ENCODE data around the gene NUDT21. TPM values are rescaled to one million over a fixed set of nuclear protein-coding genes. Genes with fewer than 3 reads are reported as not detected.

NUDT21 gene
- total and polyA plus RNA-seq, 7 experiments from 2014 or later = 63.9 to 191 (median 80.7) TPM

- H3K27me3 ChIP-seq (ENCODE audit: control insufficient read depth in 2 of 2, insufficient read depth in 2 of 2, low read length in 2 of 2) = no peaks in the 10 kb centered on the region
- H3K4me1 ChIP-seq (ENCODE audit: control insufficient read depth in 2 of 2, insufficient read depth in 2 of 2, low read length in 2 of 2) = peaks cover 24 to 42% of the 10 kb centered on the region in 2 donors
- peaks cover 11 to 27% (median 22%) of the 10 kb centered on the region in 3 experiments for H3K36me3 ChIP-seq (ENCODE audit: control insufficient read depth in 2 of 3, insufficient read depth in 3 of 3, low read length in 3 of 3)
- ChIA-PET CTCF (interaction anchor here (1.4 kb wide), 1 partner anchor 24 kb away, joined by 3 read pairs; no protein-coding TSS in a partner anchor), POLR2A (interaction anchor here (0.6 to 1.4 kb wide), 9 partner anchors 11 to 1285 kb away, joined by 3 to 5 read pairs (median 4); partner anchors contain the start of gene KATNB1)
- peaks cover 47 to 70% (median 61%) of the 10 kb centered on the region in 7 donors for H3K4me1 Mint-ChIP-seq
- peak overlapping the region; percentile 94 to 100 (median 97) for H3K4me3 Mint-ChIP-seq
- no peaks in the 10 kb centered on the region for H3K9me3 Mint-ChIP-seq
- H3K27ac Mint-ChIP-seq = peak overlapping the region; percentile 92 to 98 (median 93)
- H3K9me3 ChIP-seq (ENCODE audit: control insufficient read depth in 2 of 3, low read length in 3 of 3) = no peaks in the 10 kb centered on the region
- peak in 1 of 9 donors; percentile 29 for DNase-seq
- no peak for ATAC-seq
- H3K27ac ChIP-seq (ENCODE audit: low read depth, low read length) = peak overlapping the region; percentile 92
- H3K4me3 ChIP-seq (ENCODE audit: low read length) = peak overlapping the region; percentile 96
- no peaks in the 10 kb centered on the region for H3K27me3 Mint-ChIP-seq
- intact Hi-C loops (cut with micrococcal nuclease) = loop anchor here (2.0 to 5.0 kb wide), 7 partner anchors 252 to 1552 kb away; partner anchors contain the start of genes HERPUD1 (in 2 of the 2), GNAO1 (in 1 of the 2), KATNB1 (in 1 of the 2) and PSME3IP1 (in 1 of the 2)
- H3K36me3 Mint-ChIP-seq = peaks cover 10 to 26% (median 14%) of the 10 kb centered on the region in 5 donors
Observed at GRCh38 chr16:56450275-56450985, 702 bp downstream of the NUDT21 start.

- H3K4me1 Mint-ChIP-seq = peaks cover 44 to 55% (median 52%) of the 10 kb centered on the region in 7 donors
- peaks cover 24 to 39% of the 10 kb centered on the region in 2 donors for H3K4me1 ChIP-seq (ENCODE audit: control insufficient read depth in 2 of 2, insufficient read depth in 2 of 2, low read length in 2 of 2)
- ATAC-seq (no peak), DNase-seq (no peak)
- H3K36me3 Mint-ChIP-seq = peaks cover 4 to 17% (median 5%) of the 10 kb centered on the region in 5 donors
- H3K4me3 ChIP-seq (ENCODE audit: low read length) = no peak overlapping the region
- peak overlapping the region in 5 of 10 donors; percentile 4 to 98 (median 20) for H3K4me3 Mint-ChIP-seq
- peaks cover 11 to 40% (median 14%) of the 10 kb centered on the region in 3 experiments for H3K36me3 ChIP-seq (ENCODE audit: control insufficient read depth in 2 of 3, insufficient read depth in 3 of 3, low read length in 3 of 3)
- POLR2A ChIA-PET = interaction anchor here (2.0 kb wide), 1 partner anchor 13 kb away, joined by 6 read pairs; no protein-coding TSS in a partner anchor
- no peaks in the 10 kb centered on the region for H3K27me3 Mint-ChIP-seq
- intact Hi-C loops (cut with micrococcal nuclease) = no loop called here
- H3K9me3 Mint-ChIP-seq = no peaks in the 10 kb centered on the region
- CTCF ChIA-PET = no interaction called here
- peak overlapping the region in 5 of 9 donors; percentile 7 to 58 (median 40) for H3K27ac Mint-ChIP-seq
- no peaks in the 10 kb centered on the region for H3K27me3 ChIP-seq (ENCODE audit: control insufficient read depth in 2 of 2, insufficient read depth in 2 of 2, low read length in 2 of 2)
- H3K27ac ChIP-seq (ENCODE audit: low read depth, low read length) = no peak overlapping the region
- H3K9me3 ChIP-seq (ENCODE audit: control insufficient read depth in 2 of 3, low read length in 3 of 3) = no peaks in the 10 kb centered on the region
Observed at GRCh38 chr16:56448005-56448404, 3.1 kb downstream of the NUDT21 start.

GRCh38 chr16:56447286-56447685, 3.8 kb downstream of the NUDT21 start:
- H3K4me1 ChIP-seq (ENCODE audit: control insufficient read depth in 2 of 2, insufficient read depth in 2 of 2, low read length in 2 of 2) = peaks cover 19 to 31% of the 10 kb centered on the region in 2 donors
- CTCF ChIA-PET = interaction anchor here (0.6 kb wide), 1 partner anchor 24 kb away, joined by 4 read pairs; no protein-coding TSS in a partner anchor
- H3K36me3 ChIP-seq (ENCODE audit: control insufficient read depth in 2 of 3, insufficient read depth in 3 of 3, low read length in 3 of 3) = peaks cover 11 to 41% (median 19%) of the 10 kb centered on the region in 3 experiments
- H3K4me3 ChIP-seq (ENCODE audit: low read length) = no peak overlapping the region
- DNase-seq = no peak
- intact Hi-C loops (cut with micrococcal nuclease) = no loop called here
- no peak overlapping the region for H3K27ac ChIP-seq (ENCODE audit: low read depth, low read length)
- peaks cover 38 to 49% (median 47%) of the 10 kb centered on the region in 7 donors for H3K4me1 Mint-ChIP-seq
- H3K36me3 Mint-ChIP-seq = peaks cover 8 to 24% (median 12%) of the 10 kb centered on the region in 5 donors
- no peaks in the 10 kb centered on the region for H3K9me3 ChIP-seq (ENCODE audit: control insufficient read depth in 2 of 3, low read length in 3 of 3)
- H3K27me3 ChIP-seq (ENCODE audit: control insufficient read depth in 2 of 2, insufficient read depth in 2 of 2, low read length in 2 of 2) = no peaks in the 10 kb centered on the region
- H3K27ac Mint-ChIP-seq = peak overlapping the region in 1 of 9 donors; percentile 40
- peak overlapping the region in 1 of 10 donors; percentile 28 for H3K4me3 Mint-ChIP-seq
- POLR2A ChIA-PET = no interaction called here
- no peaks in the 10 kb centered on the region for H3K9me3 Mint-ChIP-seq
- no peaks in the 10 kb centered on the region for H3K27me3 Mint-ChIP-seq
- ATAC-seq = no peak

DNA sequence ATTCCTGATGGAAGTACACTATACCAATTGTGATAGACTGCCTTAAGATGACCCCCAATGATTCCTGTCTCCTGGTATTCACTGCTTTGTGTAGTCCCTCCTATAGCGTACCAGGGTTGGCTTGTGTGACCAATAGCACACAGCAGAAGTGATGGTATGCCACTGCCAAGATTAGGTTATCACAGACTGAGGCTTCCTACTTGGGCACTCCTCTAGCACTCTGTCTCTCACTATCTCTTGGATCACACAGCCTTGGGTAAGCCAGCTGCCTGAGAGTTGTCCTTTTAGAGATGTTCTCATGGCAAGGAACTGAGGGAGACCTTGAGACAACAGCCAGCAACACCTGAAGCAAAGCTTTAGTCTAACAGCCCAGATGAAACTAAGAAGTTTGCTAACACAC, 13.1 kb downstream of the NUDT21 start:
- H3K36me3 Mint-ChIP-seq = peaks cover 10 to 38% (median 22%) of the 10 kb centered on the region in 5 donors
- Histone ChIP-seq H3K4me3 (ENCODE audit: low read length) (no peak overlapping the region), H3K36me3 (ENCODE audit: control insufficient read depth in 2 of 3, insufficient read depth in 3 of 3, low read length in 3 of 3) (peaks cover 9 to 54% (median 12%) of the 10 kb centered on the region in 3 experiments), H3K27ac (ENCODE audit: low read depth, low read length) (no peak overlapping the region), H3K27me3 (ENCODE audit: control insufficient read depth in 2 of 2, insufficient read depth in 2 of 2, low read length in 2 of 2) (no peaks in the 10 kb centered on the region), H3K4me1 (ENCODE audit: control insufficient read depth in 2 of 2, insufficient read depth in 2 of 2, low read length in 2 of 2) (no peaks in the 10 kb centered on the region), H3K9me3 (ENCODE audit: control insufficient read depth in 2 of 3, low read length in 3 of 3) (no peaks in the 10 kb centered on the region)
- intact Hi-C loops (cut with micrococcal nuclease) = no loop called here
- no peak for ATAC-seq
- H3K9me3 Mint-ChIP-seq = no peaks in the 10 kb centered on the region
- POLR2A ChIA-PET = interaction anchor here (1.3 kb wide), 1 partner anchor 12 kb away, joined by 3 read pairs; no protein-coding TSS in a partner anchor
- H3K4me3 Mint-ChIP-seq = no peak overlapping the region
- H3K27me3 Mint-ChIP-seq = no peaks in the 10 kb centered on the region
- peaks cover 3 to 20% (median 7%) of the 10 kb centered on the region in 7 donors for H3K4me1 Mint-ChIP-seq
- DNase-seq = no peak
- H3K27ac Mint-ChIP-seq = peak overlapping the region in 1 of 9 donors; percentile 19
- CTCF ChIA-PET = no interaction called here

DNA sequence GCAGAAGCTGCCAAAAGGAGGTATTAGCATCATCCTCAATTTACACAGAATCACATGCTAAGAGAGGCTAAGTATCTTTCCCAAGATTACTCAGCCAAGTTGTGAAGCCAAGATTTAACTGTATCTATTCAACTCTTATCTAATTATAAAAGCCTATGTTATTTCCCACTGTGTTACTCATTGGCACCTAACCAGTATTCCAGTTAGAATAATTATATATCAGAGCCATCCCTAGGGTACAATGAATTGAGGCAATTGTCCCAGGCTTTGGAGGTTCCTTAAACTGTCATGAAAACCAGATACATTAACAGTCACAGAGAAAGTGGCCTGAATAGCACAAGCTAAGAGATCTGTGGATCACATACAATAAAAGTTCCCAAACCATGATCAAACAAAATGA, 14.9 kb downstream of the NUDT21 start:
- Mint-ChIP-seq H3K36me3 (peaks cover 8 to 33% (median 14%) of the 10 kb centered on the region in 5 donors), H3K27ac (peak overlapping the region in 2 of 9 donors; percentile 18 to 36), H3K27me3 (no peaks in the 10 kb centered on the region), H3K9me3 (no peaks in the 10 kb centered on the region), H3K4me3 (no peak overlapping the region), H3K4me1 (peaks cover 0 to 11% (median 5%) of the 10 kb centered on the region in 7 donors)
- Histone ChIP-seq H3K36me3 (ENCODE audit: control insufficient read depth in 2 of 3, insufficient read depth in 3 of 3, low read length in 3 of 3) (peaks cover 4 to 49% (median 13%) of the 10 kb centered on the region in 3 experiments), H3K9me3 (ENCODE audit: control insufficient read depth in 2 of 3, low read length in 3 of 3) (no peaks in the 10 kb centered on the region), H3K27ac (ENCODE audit: low read depth, low read length) (no peak overlapping the region), H3K27me3 (ENCODE audit: control insufficient read depth in 2 of 2, insufficient read depth in 2 of 2, low read length in 2 of 2) (no peaks in the 10 kb centered on the region), H3K4me3 (ENCODE audit: low read length) (no peak overlapping the region), H3K4me1 (ENCODE audit: control insufficient read depth in 2 of 2, insufficient read depth in 2 of 2, low read length in 2 of 2) (no peaks in the 10 kb centered on the region)
- intact Hi-C loops (cut with micrococcal nuclease) = loop anchor here in 1 of 2 donors (1.0 kb wide), 1 partner anchor 8 kb away; no protein-coding TSS in a partner anchor
- POLR2A ChIA-PET = interaction anchor here (0.6 to 1.8 kb wide), 2 partner anchors 13 to 295 kb away, joined by 6 to 8 read pairs; no protein-coding TSS in a partner anchor
- no peak for ATAC-seq
- DNase-seq = no peak
- CTCF ChIA-PET = no interaction called here

DNA sequence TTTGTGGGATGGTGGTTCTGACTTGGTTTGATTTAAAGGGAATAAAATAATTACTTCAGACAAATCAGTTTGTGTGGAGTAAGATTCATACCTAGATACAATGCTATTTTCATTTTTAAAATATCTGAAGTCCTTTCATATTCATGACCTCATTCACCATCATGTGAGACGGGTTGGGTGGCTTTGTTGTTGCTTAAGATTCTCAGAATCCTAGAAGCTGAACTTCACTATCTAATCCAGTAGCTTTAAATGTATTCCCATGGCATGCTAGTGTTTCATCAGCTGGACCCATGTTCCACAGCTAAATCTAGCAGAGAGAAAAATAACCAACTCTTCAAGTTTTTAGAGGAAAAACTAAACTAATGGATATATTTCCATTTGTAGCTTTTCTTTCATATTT, 23.0 kb downstream of the NUDT21 start:
- no peak for ATAC-seq
- intact Hi-C loops (cut with micrococcal nuclease) = loop anchor here (1.0 to 10.0 kb wide), 5 partner anchors 8 to 1307 kb away; partner anchors contain the start of genes GNAO1 (in 1 of the 2), KATNB1 (in 1 of the 2) and MT2A (in 1 of the 2)
- peak overlapping the region in 3 of 9 donors; percentile 45 to 86 (median 75) for H3K27ac Mint-ChIP-seq
- Histone ChIP-seq H3K27me3 (ENCODE audit: control insufficient read depth in 2 of 2, insufficient read depth in 2 of 2, low read length in 2 of 2) (no peaks in the 10 kb centered on the region), H3K4me1 (ENCODE audit: control insufficient read depth in 2 of 2, insufficient read depth in 2 of 2, low read length in 2 of 2) (peaks cover 6 to 8% of the 10 kb centered on the region in 2 donors), H3K27ac (ENCODE audit: low read depth, low read length) (no peak overlapping the region), H3K36me3 (ENCODE audit: control insufficient read depth in 2 of 3, insufficient read depth in 3 of 3, low read length in 3 of 3) (peaks cover 0 to 10% (median 2%) of the 10 kb centered on the region in 3 experiments), H3K4me3 (ENCODE audit: low read length) (no peak overlapping the region), H3K9me3 (ENCODE audit: control insufficient read depth in 2 of 3, low read length in 3 of 3) (no peaks in the 10 kb centered on the region)
- peaks cover 12 to 24% (median 18%) of the 10 kb centered on the region in 7 donors for H3K4me1 Mint-ChIP-seq
- ChIA-PET POLR2A (interaction anchor here (1.6 kb wide), 1 partner anchor 23 kb away, joined by 5 read pairs; the partner anchor contains the start of genes NUDT21 and OGFOD1), CTCF (no interaction called here)
- no peaks in the 10 kb centered on the region for H3K27me3 Mint-ChIP-seq
- peaks cover 7 to 17% (median 15%) of the 10 kb centered on the region in 5 donors for H3K36me3 Mint-ChIP-seq
- DNase-seq = no peak
- no peak overlapping the region for H3K4me3 Mint-ChIP-seq
- no peaks in the 10 kb centered on the region for H3K9me3 Mint-ChIP-seq

All from naive thymus-derived CD4-positive, alpha-beta T cell (primary cell).